Measurements from ENCODE around the gene BCAS3. TPM values are rescaled to one million over a fixed set of nuclear protein-coding genes. Genes with fewer than 3 reads are reported as not detected.

The BCAS3 gene
- total and polyA plus RNA-seq, 4 donors = 5.8 to 24.6 (median 10.1) TPM

DNA sequence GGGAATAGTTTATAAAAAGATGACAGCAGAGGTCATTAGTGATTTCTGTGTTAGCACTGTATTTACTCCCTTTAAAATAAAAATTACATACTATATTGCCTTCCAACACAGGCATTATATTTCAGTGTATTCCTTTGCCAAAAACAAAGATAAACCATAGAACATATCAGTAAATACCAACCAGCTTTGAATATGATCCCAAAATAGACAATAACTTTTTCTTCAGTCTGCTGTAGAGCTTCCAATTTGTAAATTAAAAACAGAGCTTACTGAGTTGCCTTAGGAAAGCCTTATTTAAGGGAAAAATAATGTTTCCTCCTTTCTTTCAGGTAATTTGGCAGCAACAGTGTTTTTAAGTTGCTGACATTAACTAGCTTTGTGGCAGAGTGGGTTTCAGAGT is 369.9 kb downstream of the BCAS3 start:
- no peaks in the 10 kb centered on the region for H3K27me3 ChIP-seq (ENCODE audit: control insufficient read depth in 4 of 4, insufficient read depth in 4 of 4, low read length in 3 of 4)
- no peak overlapping the region for H3K27ac ChIP-seq (ENCODE audit: low read depth in 1 of 2, low read length in 2 of 2)
- no peak overlapping the region for H3K4me3 ChIP-seq (ENCODE audit: low read depth in 1 of 3, low read length in 3 of 3)
- DNase-seq (ENCODE audit: low spot score) = no peak
- peaks cover 0 to 6% (median 0%) of the 10 kb centered on the region in 4 donors for H3K4me1 ChIP-seq (ENCODE audit: control insufficient read depth in 4 of 4, insufficient read depth in 4 of 4, low read length in 3 of 4)
- H3K36me3 ChIP-seq (ENCODE audit: control insufficient read depth in 4 of 4, insufficient read depth in 3 of 4, low read depth in 1 of 4, low read length in 3 of 4) = no peaks in the 10 kb centered on the region
- no peaks in the 10 kb centered on the region for H3K9me3 ChIP-seq (ENCODE audit: control insufficient read depth in 4 of 4, low read length in 3 of 4)
- TF ChIP-seq HNF4G (IDR thresholded peaks at IDR 0.05) = no peak
- TF ChIP-seq YY1 (IDR thresholded peaks at IDR 0.05) = no peak
- TF ChIP-seq JUND (IDR thresholded peaks at IDR 0.05) = no peak
- TF ChIP-seq FOXA2 (IDR thresholded peaks at IDR 0.05) = no peak
- no peak for TF ChIP-seq CTCF (IDR thresholded peaks at IDR 0.05; ENCODE audit: low read depth, low read length, missing input control)
- TF ChIP-seq NR2F2 (IDR thresholded peaks at IDR 0.05) = no peak
- H3K9ac ChIP-seq (ENCODE audit: low read depth in 1 of 2, low read length in 2 of 2) = no peak overlapping the region

GRCh38 chr17:61048376-61049106 is 370.9 kb downstream of the BCAS3 start:
- H3K9me3 ChIP-seq (ENCODE audit: control insufficient read depth in 4 of 4, low read length in 3 of 4) = no peaks in the 10 kb centered on the region
- no peak for DNase-seq (ENCODE audit: low spot score)
- H3K27me3 ChIP-seq (ENCODE audit: control insufficient read depth in 4 of 4, insufficient read depth in 4 of 4, low read length in 3 of 4) = no peaks in the 10 kb centered on the region
- H3K36me3 ChIP-seq (ENCODE audit: control insufficient read depth in 4 of 4, insufficient read depth in 3 of 4, low read depth in 1 of 4, low read length in 3 of 4) = no peaks in the 10 kb centered on the region
- no peak overlapping the region for H3K27ac ChIP-seq (ENCODE audit: low read depth in 1 of 2, low read length in 2 of 2)
- peaks cover 0 to 6% (median 0%) of the 10 kb centered on the region in 4 donors for H3K4me1 ChIP-seq (ENCODE audit: control insufficient read depth in 4 of 4, insufficient read depth in 4 of 4, low read length in 3 of 4)
- no peak overlapping the region for H3K4me3 ChIP-seq (ENCODE audit: low read depth in 1 of 3, low read length in 3 of 3)
- TF ChIP-seq, protein P1, sequence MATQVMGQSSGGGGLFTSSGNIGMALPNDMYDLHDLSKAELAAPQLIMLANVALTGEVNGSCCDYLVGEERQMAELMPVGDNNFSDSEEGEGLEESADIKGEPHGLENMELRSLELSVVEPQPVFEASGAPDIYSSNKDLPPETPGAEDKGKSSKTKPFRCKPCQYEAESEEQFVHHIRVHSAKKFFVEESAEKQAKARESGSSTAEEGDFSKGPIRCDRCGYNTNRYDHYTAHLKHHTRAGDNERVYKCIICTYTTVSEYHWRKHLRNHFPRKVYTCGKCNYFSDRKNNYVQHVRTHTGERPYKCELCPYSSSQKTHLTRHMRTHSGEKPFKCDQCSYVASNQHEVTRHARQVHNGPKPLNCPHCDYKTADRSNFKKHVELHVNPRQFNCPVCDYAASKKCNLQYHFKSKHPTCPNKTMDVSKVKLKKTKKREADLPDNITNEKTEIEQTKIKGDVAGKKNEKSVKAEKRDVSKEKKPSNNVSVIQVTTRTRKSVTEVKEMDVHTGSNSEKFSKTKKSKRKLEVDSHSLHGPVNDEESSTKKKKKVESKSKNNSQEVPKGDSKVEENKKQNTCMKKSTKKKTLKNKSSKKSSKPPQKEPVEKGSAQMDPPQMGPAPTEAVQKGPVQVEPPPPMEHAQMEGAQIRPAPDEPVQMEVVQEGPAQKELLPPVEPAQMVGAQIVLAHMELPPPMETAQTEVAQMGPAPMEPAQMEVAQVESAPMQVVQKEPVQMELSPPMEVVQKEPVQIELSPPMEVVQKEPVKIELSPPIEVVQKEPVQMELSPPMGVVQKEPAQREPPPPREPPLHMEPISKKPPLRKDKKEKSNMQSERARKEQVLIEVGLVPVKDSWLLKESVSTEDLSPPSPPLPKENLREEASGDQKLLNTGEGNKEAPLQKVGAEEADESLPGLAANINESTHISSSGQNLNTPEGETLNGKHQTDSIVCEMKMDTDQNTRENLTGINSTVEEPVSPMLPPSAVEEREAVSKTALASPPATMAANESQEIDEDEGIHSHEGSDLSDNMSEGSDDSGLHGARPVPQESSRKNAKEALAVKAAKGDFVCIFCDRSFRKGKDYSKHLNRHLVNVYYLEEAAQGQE (IDR thresholded peaks at IDR 0.05) = no peak
- TF ChIP-seq ZBTB33 (IDR thresholded peaks at IDR 0.05) (no peak), TAF1 (conservative IDR thresholded peaks at IDR 0.05) (no peak), FOXA2 (IDR thresholded peaks at IDR 0.05) (no peak), FOXA1 (IDR thresholded peaks at IDR 0.05) (no peak), HNF4A (conservative IDR thresholded peaks at IDR 0.05) (no peak), JUND (IDR thresholded peaks at IDR 0.05) (no peak), RAD21 (IDR thresholded peaks at IDR 0.05) (no peak), EGR1 (IDR thresholded peaks at IDR 0.05; ENCODE audit: low read depth in 2 of 2) (no peak), YY1 (IDR thresholded peaks at IDR 0.05) (no peak), RXRA (IDR thresholded peaks at IDR 0.05) (no peak), SP1 (IDR thresholded peaks at IDR 0.05) (no peak)
- TF ChIP-seq, protein P2, sequence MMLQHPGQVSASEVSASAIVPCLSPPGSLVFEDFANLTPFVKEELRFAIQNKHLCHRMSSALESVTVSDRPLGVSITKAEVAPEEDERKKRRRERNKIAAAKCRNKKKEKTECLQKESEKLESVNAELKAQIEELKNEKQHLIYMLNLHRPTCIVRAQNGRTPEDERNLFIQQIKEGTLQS (IDR thresholded peaks at IDR 0.05) = no peak
- H3K9ac ChIP-seq (ENCODE audit: low read depth in 1 of 2, low read length in 2 of 2) = no peak overlapping the region
- 83% methylated on average over 3 of the region's 3 CpGs for WGBS
